ENCODE data around the gene SFMBT1. TPM values are rescaled to one million over a fixed set of nuclear protein-coding genes. Genes with fewer than 3 reads are reported as not detected.

SFMBT1 gene
- total and polyA plus RNA-seq, 9 of the 15 experiments (the other 6 are each of a cell fraction or from before 2014, with no cell fraction given) = 0.76 to 6.6 (median 3.6) TPM

GRCh38 chr3:53089511-53089910, 43.6 kb upstream of the SFMBT1 start:
- BruUV-seq (replicated peaks) = no TSS peak

More at GRCh38 chr3:53089511-53089910, 43.6 kb upstream of the SFMBT1 start:
- 80% methylated on average over 5 of the region's 6 CpGs for WGBS (ENCODE audit: insufficient coverage, low coverage, missing lambda C conversion rate)
- H3K36me3 ChIP-seq (ENCODE audit: control insufficient read depth, insufficient read depth, low read length) = peaks cover 14% of the 10 kb centered on the region; the same call in 1 of the 3 replicates
- ChIA-PET POLR2A (interaction anchor here (0.9 to 1.3 kb wide), 2 partner anchors 10 to 11 kb away, joined by 3 to 4 read pairs; no protein-coding TSS in a partner anchor), CTCF (ENCODE audit: low intra/inter-chr PET ratio) (no interaction called here)
- no peak overlapping the region; a peak in 1 of 4 replicates for H3K9ac ChIP-seq (ENCODE audit: insufficient read depth in 1 of 2, low read depth in 2 of 2, low read length in 2 of 2)
- TF ChIP-seq, protein P1, sequence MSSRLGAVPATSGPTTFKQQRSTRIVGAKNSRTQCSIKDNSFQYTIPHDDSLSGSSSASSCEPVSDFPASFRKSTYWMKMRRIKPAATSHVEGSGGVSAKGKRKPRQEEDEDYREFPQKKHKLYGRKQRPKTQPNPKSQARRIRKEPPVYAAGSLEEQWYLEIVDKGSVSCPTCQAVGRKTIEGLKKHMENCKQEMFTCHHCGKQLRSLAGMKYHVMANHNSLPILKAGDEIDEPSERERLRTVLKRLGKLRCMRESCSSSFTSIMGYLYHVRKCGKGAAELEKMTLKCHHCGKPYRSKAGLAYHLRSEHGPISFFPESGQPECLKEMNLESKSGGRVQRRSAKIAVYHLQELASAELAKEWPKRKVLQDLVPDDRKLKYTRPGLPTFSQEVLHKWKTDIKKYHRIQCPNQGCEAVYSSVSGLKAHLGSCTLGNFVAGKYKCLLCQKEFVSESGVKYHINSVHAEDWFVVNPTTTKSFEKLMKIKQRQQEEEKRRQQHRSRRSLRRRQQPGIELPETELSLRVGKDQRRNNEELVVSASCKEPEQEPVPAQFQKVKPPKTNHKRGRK (tag; IDR thresholded peaks at IDR 0.05) = no peak
- TF ChIP-seq ZNF76 (CRISPR knock-in tag; IDR thresholded peaks at IDR 0.05; ENCODE audit: borderline replicate concordance) (no peak), NCOA6 (IDR thresholded peaks at IDR 0.05) (no peak), SLC30A9 (CRISPR knock-in tag; IDR thresholded peaks at IDR 0.05) (no peak), ZNF124 (CRISPR knock-in tag; IDR thresholded peaks at IDR 0.05) (no peak), CXXC5 (CRISPR knock-in tag; IDR thresholded peaks at IDR 0.05) (no peak), HDGF (IDR thresholded peaks at IDR 0.05) (no peak), POLR2AphosphoS5 (IDR thresholded peaks at IDR 0.05; ENCODE audit: control insufficient read depth, insufficient read depth, low read depth, low read length) (no peak), SRSF1 (IDR thresholded peaks at IDR 0.05; ENCODE audit: low read depth, low read length) (no peak), ZNF146 (CRISPR knock-in tag; IDR thresholded peaks at IDR 0.05; ENCODE audit: unreplicated experiment) (no peak), ILK (tag; IDR thresholded peaks at IDR 0.05; ENCODE audit: borderline replicate concordance, low read depth) (no peak), SP2 (IDR thresholded peaks at IDR 0.05; ENCODE audit: extremely low read depth, low read depth, low read length, poor library complexity, severe bottlenecking) (no peak), ATF3 (IDR thresholded peaks at IDR 0.05) (no peak), ATF3 (CRISPR knock-in tag; conservative IDR thresholded peaks at IDR 0.05) (no peak), GABPB2 (CRISPR knock-in tag; conservative IDR thresholded peaks at IDR 0.05) (no peak), POLR2H (tag; IDR thresholded peaks at IDR 0.05; ENCODE audit: low read depth) (no peak), RB1 (IDR thresholded peaks at IDR 0.05; ENCODE audit: low read depth) (no peak)
- TF ChIP-seq, protein P2, sequence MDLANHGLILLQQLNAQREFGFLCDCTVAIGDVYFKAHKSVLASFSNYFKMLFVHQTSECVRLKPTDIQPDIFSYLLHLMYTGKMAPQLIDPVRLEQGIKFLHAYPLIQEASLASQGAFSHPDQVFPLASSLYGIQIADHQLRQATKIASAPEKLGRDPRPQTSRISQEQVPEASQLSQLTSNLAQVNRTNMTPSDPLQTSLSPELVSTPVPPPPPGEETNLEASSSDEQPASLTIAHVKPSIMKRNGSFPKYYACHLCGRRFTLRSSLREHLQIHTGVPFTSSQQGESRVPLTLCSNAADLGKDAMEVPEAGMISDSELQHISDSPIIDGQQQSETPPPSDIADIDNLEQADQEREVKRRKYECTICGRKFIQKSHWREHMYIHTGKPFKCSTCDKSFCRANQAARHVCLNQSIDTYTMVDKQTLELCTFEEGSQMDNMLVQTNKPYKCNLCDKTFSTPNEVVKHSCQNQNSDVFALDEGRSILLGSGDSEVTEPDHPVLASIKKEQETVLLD (IDR thresholded peaks at IDR 0.05) = no peak
- ATAC-seq (no peak), DNase-seq (ENCODE audit: extremely low read depth in 1 of 4, low spot score in 3 of 4) (no peak), FAIRE-seq (no peak)
- H3K27ac ChIP-seq (ENCODE audit: extremely low read depth, low read depth, low read length) = no peak overlapping the region
- H2AFZ ChIP-seq (ENCODE audit: low read depth, low read length) = no peak overlapping the region
- H3K79me2 ChIP-seq (ENCODE audit: control insufficient read depth, insufficient read depth, low read length) = no peaks in the 10 kb centered on the region
- in situ Hi-C loops (cut with MboI) (no loop called here), intact Hi-C loops (cut with micrococcal nuclease) (no loop called here)
- no peaks in the 10 kb centered on the region for H3K9me3 ChIP-seq (replicated peaks; ENCODE audit: control insufficient read depth, insufficient read depth, low read depth, low read length)
- H3K27me3 ChIP-seq (ENCODE audit: control insufficient read depth in 2 of 2, insufficient read depth in 2 of 2, low read length in 2 of 2) = no peaks in the 10 kb centered on the region
- H3K4me1 ChIP-seq (replicated peaks in 1 of 2; ENCODE audit: control insufficient read depth in 2 of 2, insufficient read depth in 2 of 2, low read length in 2 of 2) = peaks cover 3% of the 10 kb centered on the region in 2 experiments; a peak in 2 of 5 replicates
- no peaks in the 10 kb centered on the region for H3K9me1 ChIP-seq (ENCODE audit: control insufficient read depth, insufficient read depth, low read length)
- no peak overlapping the region for H3K4me2 ChIP-seq (ENCODE audit: insufficient read depth, low read length)
- no peaks in the 10 kb centered on the region for H4K20me1 ChIP-seq (replicated peaks; ENCODE audit: control insufficient read depth, insufficient read depth, low read length)
- no peak overlapping the region for H3K4me3 ChIP-seq

All from K562 (cell line).